Ovary (tissue), 9 donors: ENCODE measurements around the gene POGLUT2. TPM values are rescaled to one million over a fixed set of nuclear protein-coding genes. Genes with fewer than 3 reads are reported as not detected.
A peak's percentile ranks its signal among the peaks of the same experiment; 100 is the strongest.

Experiments
- DNase-seq, 5 donors: peaks; one replicate each; pipeline ENCODE4 v3.0.0-alpha.2; 2019 to 2020
- H3K27ac ChIP-seq, 2 donors: fragments of 200-600 bp; one replicate each; pipeline versions ENCODE4 v1.5.1 to v1.8.0; 2019 to 2022
- H3K27me3 ChIP-seq: fragments of 200-600 bp; one replicate; pipeline ENCODE4 v1.8.0; 2022
- H3K36me3 ChIP-seq: fragments of 200-600 bp; sonication (generic); one replicate; pipeline ENCODE4 v1.5.1; 2019
- H3K4me1 ChIP-seq: one replicate; pipeline ENCODE4 v1.8.1; 2013; ENCODE audit warnings: mild to moderate bottlenecking, moderate library complexity; ENCODE audit not compliant: insufficient read depth
- H3K4me3 ChIP-seq: fragments of 200-600 bp; sonication (generic); one replicate; pipeline ENCODE4 v1.5.1; 2017
- H3K9me3 ChIP-seq, 2 donors: fragments of 200-600 bp in 1 of 2; sonication (generic) in 1 of 2; one replicate each; pipeline versions ENCODE4 v1.5.1 to v1.8.1; 2013 to 2019; ENCODE audit warnings: mild to moderate bottlenecking in 1 of 2, moderate library complexity in 1 of 2
- CTCF ChIP-seq, 3 donors: fragments of 450-650 bp in 2 of 3; fragments of 200-600 bp in 1 of 3; IDR thresholded peaks; one replicate each; pipeline versions ENCODE4 v1.5.1 to v1.8.0; 2016 to 2022; ENCODE audit warnings: antibody characterized with exemption in 3 of 3, mild to moderate bottlenecking in 1 of 3
- EP300 ChIP-seq: sonication (generic); formaldehyde crosslinking; IDR thresholded peaks from one replicate; pipeline ENCODE4 v1.6.1; 2017; ENCODE audit warnings: antibody characterized with exemption
- POLR2A ChIP-seq: fragments of 450-650 bp; IDR thresholded peaks from one replicate; pipeline ENCODE4 v1.6.1; 2017; ENCODE audit warnings: antibody characterized with exemption, mild to moderate bottlenecking, moderate library complexity
- WGBS, 3 donors: extraction: QIAGEN DNeasy Blood & Tissue Kit in 1 of 3; methylation state at CpG; one replicate each; pipeline versions ENCODE4 v1.1.5 to v1.1.7; 2013 to 2017; 5-methylcytosine and 5-hydroxymethylcytosine counted together
- intact Hi-C, 4 donors: fragments of 100-400 bp; cut with DNase I; formaldehyde crosslinking; loops; one replicate each; pipeline versions ENCODE4 v1.11.0 to v1.15.1; 2022 to 2023
- polyA plus RNA-seq, 2 donors: library from polyadenylated mRNA; stranded (reverse); fragments of 200-250 nt in 1 of 2; fragments of 350-450 nt in 1 of 2; fragmentation: Illumina TruSeq in 1 of 2; extraction: RNeasy Lipid Tissue Mini Kit (QIAGEN cat#74804) in 1 of 2; gene quantifications; one replicate each; pipeline ENCODE4 v1.2.3, GENCODE V29; 2013 to 2014
- total RNA-seq, 7 donors: library from RNA; depleted of rRNA in 2 of 7; stranded (reverse); fragments of >200 nt in 2 of 7; fragmentation: NEBNext Ultra II Directional in 3 of 7; extraction: Animal tissue kit (Norgen Biotek cat#: 25700) in 3 of 7; gene quantifications; one replicate each; pipeline versions ENCODE4 v1.1.0 to v1.2.4, GENCODE V29; 2016 to 2023
- donor health status: DM: no; HTN: no; CAD: no; lungs with moderate emphysema.
- donor health status: DM: no; HTN: no; CAD: no.
- donor health status: Bipolar disorder and iron deficiency.
- donor health status: DM: yes; HTN: yes; CAD: no.
- donor health status: DM: no; HTN: no; CAD: no.
- donor health status: DM: yes; HTN: yes; CAD: no.

Gene POGLUT2
- total and polyA plus RNA-seq, 9 donors, result 4.5 to 13.0 (median 7.2) TPM

GRCh38 chr13:102805680-102806079, 6.9 kb upstream of the POGLUT2 start:
- H3K9me3 ChIP-seq, result peaks cover 0 to 1% of the 10 kb centered on the region in 2 donors
- H3K27ac ChIP-seq, result no peak overlapping the region
- DNase-seq, result no peak
- H3K4me1 ChIP-seq, result peaks cover 2% of the 10 kb centered on the region
- no peaks in the 10 kb centered on the region for H3K36me3 ChIP-seq
- TF ChIP-seq POLR2A, result no peak
- no peak for TF ChIP-seq CTCF (IDR thresholded peaks at IDR 0.05)
- TF ChIP-seq EP300, result no peak
- no peaks in the 10 kb centered on the region for H3K27me3 ChIP-seq
- H3K4me3 ChIP-seq, result no peak overlapping the region
- 97 to 99% (median 97%) methylated on average over 3 of the region's 3 CpGs for WGBS, 3 donors
- intact Hi-C loops, result no loop called here

- no peaks in the 10 kb centered on the region for H3K9me3 ChIP-seq
- intact Hi-C loops, result no loop called here
These were observed 1.6 kb upstream of the POGLUT2 start for GRCh38 chr13:102800145-102801041.

GRCh38 chr13:102799426-102800144, 809 bp upstream of the POGLUT2 start:
- TF ChIP-seq POLR2A, result no peak
- no peak for TF ChIP-seq EP300
- TF ChIP-seq CTCF (IDR thresholded peaks at IDR 0.05), result no peak
- DNase-seq, result peak in 3 of 5 donors; percentile 18 to 60 (median 52)
- intact Hi-C loops, result loop anchor here in 2 of 4 donors (5.0 to 10.0 kb wide), 2 partner anchors 45 to 207 kb away; partner anchors contain the start of gene ERCC5 (in 1 of the 2)
- H3K9me3 ChIP-seq, result no peaks in the 10 kb centered on the region
- H3K4me3 ChIP-seq, result peak overlapping the region; percentile 73
- H3K27me3 ChIP-seq, result no peaks in the 10 kb centered on the region
- H3K36me3 ChIP-seq, result no peaks in the 10 kb centered on the region
- peaks cover 2% of the 10 kb centered on the region for H3K4me1 ChIP-seq
- peak overlapping the region; percentile 12 to 72 for H3K27ac ChIP-seq
- WGBS, 3 donors, result 0 to 1% (median 1%) methylated on average over 55 to 69 of the region's 69 CpGs

More at GRCh38 chr13:102800145-102801041, 1.6 kb upstream of the POGLUT2 start:
- WGBS, 3 donors, result 1 to 2% (median 2%) methylated on average over 53 to 81 of the region's 81 CpGs
- TF ChIP-seq CTCF (IDR thresholded peaks at IDR 0.05) (peak; percentile 62 to 78 (median 65)), POLR2A (no peak), EP300 (no peak)
- Histone ChIP-seq H3K27ac (peak overlapping the region; percentile 59 to 72), H3K4me1 (peaks cover 2% of the 10 kb centered on the region), H3K27me3 (no peaks in the 10 kb centered on the region), H3K36me3 (no peaks in the 10 kb centered on the region), H3K4me3 (peak overlapping the region; percentile 73)
- peak; percentile 72 to 87 (median 84) for DNase-seq

GRCh38 chr13:102793611-102794355, 5.0 kb downstream of the POGLUT2 start:
- Histone ChIP-seq H3K9me3 (no peaks in the 10 kb centered on the region), H3K4me3 (no peak overlapping the region), H3K4me1 (no peaks in the 10 kb centered on the region), H3K27ac (no peak overlapping the region), H3K27me3 (no peaks in the 10 kb centered on the region), H3K36me3 (no peaks in the 10 kb centered on the region)
- intact Hi-C loops, result loop anchor here in 1 of 4 donors (10.0 kb wide), 1 partner anchor 51 kb away; the partner anchor contains the start of gene ERCC5
- TF ChIP-seq CTCF (IDR thresholded peaks at IDR 0.05) (no peak), EP300 (no peak), POLR2A (no peak)
- DNase-seq, result no peak
- 89 to 91% (median 90%) methylated on average over 9 of the region's 9 CpGs for WGBS, 3 donors
